Neural cell (in vitro differentiated cells): Measurements from ENCODE around the gene SRF. TPM values are rescaled to one million over a fixed set of nuclear protein-coding genes. Genes with fewer than 3 reads are reported as not detected.

Experiments used
- H2AFZ ChIP-seq: fragments of 200-600, 300-800 bp; sonication (generic), shearing (Covaris generic); 2 replicates; pipeline ENCODE4 v1.6.0; 2014; ENCODE audit warnings: low read depth, mild to moderate bottlenecking, antibody characterized with exemption, low read length, moderate library complexity
- H3F3A ChIP-seq: fragments of 200-600 bp; shearing (Covaris generic); 2 replicates; pipeline ENCODE4 v1.6.1; 2016; ENCODE audit warnings: mild to moderate bottlenecking, moderate library complexity, mixed read lengths, antibody characterized with exemption, low read length; ENCODE audit not compliant: insufficient read depth, poor library complexity, severe bottlenecking
- H3K27ac ChIP-seq: fragments of 200-600, 300-800 bp; sonication (generic), shearing (Covaris generic); 2 replicates; pipeline ENCODE4 v1.5.1; 2014; ENCODE audit warnings: mild to moderate bottlenecking, low read length, moderate library complexity
- H3K27me3 ChIP-seq: fragments of 300-800, 200-600 bp; sonication (generic), shearing (Covaris generic); 2 replicates; pipeline ENCODE4 v1.6.0; 2014; ENCODE audit warnings: mild to moderate bottlenecking, low read depth, low read length, moderate library complexity; ENCODE audit not compliant: insufficient read depth
- H3K36me3 ChIP-seq: fragments of 300-800, 200-600 bp; sonication (generic), shearing (Covaris generic); 2 replicates; pipeline ENCODE4 v1.5.1; 2014; ENCODE audit warnings: mild to moderate bottlenecking, antibody characterized with exemption, low read length, moderate library complexity; ENCODE audit not compliant: insufficient read depth
- H3K4me2 ChIP-seq: fragments of 300-800, 200-600 bp; sonication (generic), shearing (Covaris generic); 2 replicates; pipeline ENCODE4 v1.6.0; 2014; ENCODE audit warnings: mild to moderate bottlenecking, low read length
- H3K4me3 ChIP-seq: fragments of 300-800, 200-600 bp; sonication (generic), shearing (Covaris generic); 2 replicates; pipeline ENCODE4 v1.5.1; 2014; ENCODE audit warnings: mild to moderate bottlenecking, low read length, moderate library complexity
- H3K79me2 ChIP-seq: fragments of 200-600 bp; shearing (Covaris generic); replicated peaks from 2 replicates; pipeline ENCODE4 v1.6.0; 2014; ENCODE audit warnings: mild to moderate bottlenecking, low read length, moderate library complexity; ENCODE audit not compliant: insufficient read depth
- H3K9ac ChIP-seq: fragments of 300-800, 200-600 bp; sonication (generic), shearing (Covaris generic); 2 replicates; pipeline ENCODE4 v1.6.1; 2016; ENCODE audit warnings: mild to moderate bottlenecking, low read length, mixed read lengths
- H3K9me2 ChIP-seq: fragments of 200-600 bp; shearing (Covaris generic); 2 replicates; pipeline ENCODE4 v1.6.1; 2016; ENCODE audit warnings: mild to moderate bottlenecking, low read length, mixed read lengths; ENCODE audit not compliant: insufficient read depth
- H3K9me3 ChIP-seq: fragments of 200-600, 300-800 bp; sonication (generic), shearing (Covaris generic); 2 replicates; pipeline ENCODE4 v1.6.1; 2016; ENCODE audit warnings: mild to moderate bottlenecking, mixed run types, low read length, moderate library complexity, mixed read lengths
- H4K20me1 ChIP-seq: fragments of 200-600 bp; shearing (Covaris generic); 2 replicates; pipeline ENCODE4 v1.6.1; 2016; ENCODE audit warnings: mild to moderate bottlenecking, mixed run types; ENCODE audit not compliant: insufficient read depth
- CTCF ChIP-seq: fragments of 450-650 bp; IDR thresholded peaks from 2 replicates; pipeline ENCODE4 v1.5.1; 2014; ENCODE audit warnings: antibody characterized with exemption, mild to moderate bottlenecking, moderate library complexity; ENCODE audit not compliant: poor library complexity, severe bottlenecking
- EP300 ChIP-seq: fragments of 450-650 bp; conservative IDR thresholded peaks from 2 replicates; pipeline ENCODE4 v1.6.1; 2014; ENCODE audit warnings: antibody characterized with exemption, mild to moderate bottlenecking, moderate library complexity; ENCODE audit not compliant: poor library complexity, severe bottlenecking
- EZH2 ChIP-seq: fragments of 200-600, 300-800 bp; shearing (Covaris generic), sonication (generic); IDR thresholded peaks from 2 replicates; pipeline ENCODE4 v1.6.1; 2014; ENCODE audit warnings: antibody characterized with exemption, low read length, borderline replicate concordance, mild to moderate bottlenecking; ENCODE audit not compliant: insufficient read depth, poor library complexity, severe bottlenecking
- MXI1 ChIP-seq: fragments of 450-650 bp; conservative IDR thresholded peaks from 2 replicates; pipeline ENCODE4 v1.6.1; 2014; ENCODE audit warnings: antibody characterized with exemption, mild to moderate bottlenecking; ENCODE audit not compliant: poor library complexity, severe bottlenecking
- POLR2AphosphoS5 ChIP-seq: IDR thresholded peaks from 2 replicates; pipeline ENCODE4 v1.6.1; 2012
- RAD21 ChIP-seq: fragments of 450-650 bp; conservative IDR thresholded peaks from 2 replicates; pipeline ENCODE4 v1.6.1; 2014; ENCODE audit warnings: antibody characterized with exemption, mild to moderate bottlenecking, moderate library complexity
- REST ChIP-seq: IDR thresholded peaks from 2 replicates; pipeline ENCODE4 v1.6.1; 2012; ENCODE audit warnings: borderline replicate concordance
- SMC3 ChIP-seq: fragments of 450-650 bp; conservative IDR thresholded peaks from 2 replicates; pipeline ENCODE4 v1.6.1; 2014; ENCODE audit warnings: antibody characterized with exemption, mild to moderate bottlenecking, moderate library complexity; ENCODE audit not compliant: poor library complexity
- TAF1 ChIP-seq: IDR thresholded peaks from 2 replicates; pipeline ENCODE4 v1.6.1; 2012; ENCODE audit warnings: low read depth
- polyA plus RNA-seq: library from polyadenylated mRNA; depleted of rRNA; stranded (reverse); fragments of >200 nt; gene quantifications from 2 replicates; pipeline ENCODE4 v1.2.3, GENCODE V29; 2014

SRF gene
- polyA plus RNA-seq, 1 donor from 2014 or later = 24.8 TPM

- Histone ChIP-seq H3K9me3 (no peaks in the 10 kb centered on the region), H3K9ac (no peak overlapping the region), H2AFZ (no peak overlapping the region), H3K27me3 (no peaks in the 10 kb centered on the region), H3K4me3 (no peak overlapping the region), H3K4me2 (no peak overlapping the region), H4K20me1 (no peaks in the 10 kb centered on the region), H3K36me3 (no peaks in the 10 kb centered on the region), H3F3A (no peaks in the 10 kb centered on the region), H3K9me2 (no peaks in the 10 kb centered on the region), H3K79me2 (no peaks in the 10 kb centered on the region), H3K27ac (no peak overlapping the region)
- no peak for TF ChIP-seq EP300
- no peak for TF ChIP-seq POLR2AphosphoS5
- TF ChIP-seq REST = no peak
- TF ChIP-seq RAD21 = no peak
- no peak for TF ChIP-seq MXI1
- no peak for TF ChIP-seq EZH2
- no peak for TF ChIP-seq CTCF
- TF ChIP-seq TAF1 = no peak
- TF ChIP-seq SMC3 = no peak
Measured at GRCh38 chr6:43220439-43220951, 49.4 kb downstream of the SRF start.

- no peaks in the 10 kb centered on the region for H3K79me2 ChIP-seq
- H3K27ac ChIP-seq = no peak overlapping the region
- no peaks in the 10 kb centered on the region for H4K20me1 ChIP-seq
- H3K9me3 ChIP-seq = no peaks in the 10 kb centered on the region
- H3K9ac ChIP-seq = no peak overlapping the region
- no peak overlapping the region for H2AFZ ChIP-seq
- H3K9me2 ChIP-seq = no peaks in the 10 kb centered on the region
- no peaks in the 10 kb centered on the region for H3K27me3 ChIP-seq
- TF ChIP-seq TAF1 = no peak
- TF ChIP-seq EZH2 = no peak
- no peak for TF ChIP-seq POLR2AphosphoS5
- TF ChIP-seq CTCF = no peak
- TF ChIP-seq SMC3 = no peak
- no peak for TF ChIP-seq REST
- TF ChIP-seq MXI1 = no peak
- H3K36me3 ChIP-seq = no peaks in the 10 kb centered on the region
- no peaks in the 10 kb centered on the region for H3F3A ChIP-seq
- H3K4me3 ChIP-seq = no peak overlapping the region
- H3K4me2 ChIP-seq = no peak overlapping the region
Measured at GRCh38 chr6:43221046-43221972, 50.2 kb downstream of the SRF start.
